ENCODE data around the gene LMOD2. TPM values are rescaled to one million over a fixed set of nuclear protein-coding genes. Genes with fewer than 3 reads are reported as not detected.

Gene LMOD2
- total and polyA plus RNA-seq, 10 of the 15 experiments (the other 5 are each of a cell fraction or from before 2014, with no cell fraction given) = not detected

DNA sequence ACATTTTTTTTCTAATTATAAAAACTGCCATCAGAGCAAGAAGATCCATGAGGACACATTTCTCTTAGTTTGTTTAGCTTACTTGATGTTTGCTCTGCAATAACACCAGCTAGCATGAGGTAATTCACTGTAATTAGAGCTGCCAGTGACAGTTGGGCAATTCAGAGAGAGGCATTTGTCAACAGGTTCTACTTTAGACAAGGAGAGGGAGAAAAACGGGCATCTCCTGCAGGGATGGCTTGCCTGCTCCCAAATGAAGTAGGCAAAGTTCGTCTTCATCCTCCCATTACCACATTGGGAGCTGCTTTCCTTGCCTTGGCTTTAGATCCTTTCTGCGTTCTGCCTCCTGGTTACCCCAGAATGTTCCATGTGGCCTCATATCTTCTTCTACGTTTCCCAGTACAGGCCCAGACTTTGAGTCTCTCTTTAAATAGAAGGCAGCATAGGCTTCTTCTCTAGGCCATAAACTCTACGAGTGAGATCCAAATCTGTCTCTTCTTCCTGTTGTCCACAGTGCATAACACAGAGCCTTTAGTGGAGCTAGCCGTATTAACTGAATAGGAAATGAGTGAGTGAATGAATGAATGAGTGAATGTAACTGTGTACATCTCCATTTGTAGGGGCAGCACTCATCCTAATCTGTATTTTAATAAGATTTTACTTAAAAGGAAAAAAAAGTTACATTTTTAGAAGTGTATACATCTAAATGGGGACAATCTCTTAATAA lies 32.8 kb upstream of the LMOD2 start (continued):
- TF ChIP-seq BCL11A (IDR thresholded peaks at IDR 0.05; ENCODE audit: low read depth, low read length) (no peak), ZNF274 (IDR thresholded peaks at IDR 0.05; ENCODE audit: insufficient read depth, insufficient read length) (no peak), ZNF217 (IDR thresholded peaks at IDR 0.05) (no peak), POLR2AphosphoS5 (IDR thresholded peaks at IDR 0.05; ENCODE audit: low read length) (no peak), DPF2 (IDR thresholded peaks at IDR 0.05) (no peak), KLF5 (IDR thresholded peaks at IDR 0.05; ENCODE audit: partially characterized antibody) (no peak), NFYA (IDR thresholded peaks at IDR 0.05; ENCODE audit: borderline replicate concordance, low read depth, low read length) (no peak), PML (IDR thresholded peaks at IDR 0.05; ENCODE audit: low read length) (no peak), CEBPB (IDR thresholded peaks at IDR 0.05; ENCODE audit: borderline replicate concordance in 1 of 2, low read depth in 2 of 2, low read length in 2 of 2) (no peak), MXI1 (IDR thresholded peaks at IDR 0.05; ENCODE audit: low read depth, low read length) (no peak), RB1 (IDR thresholded peaks at IDR 0.05; ENCODE audit: borderline replicate concordance) (no peak), ZNF592 (IDR thresholded peaks at IDR 0.05) (no peak)
- TF ChIP-seq, protein P1, sequence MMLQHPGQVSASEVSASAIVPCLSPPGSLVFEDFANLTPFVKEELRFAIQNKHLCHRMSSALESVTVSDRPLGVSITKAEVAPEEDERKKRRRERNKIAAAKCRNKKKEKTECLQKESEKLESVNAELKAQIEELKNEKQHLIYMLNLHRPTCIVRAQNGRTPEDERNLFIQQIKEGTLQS (IDR thresholded peaks at IDR 0.05; ENCODE audit: borderline replicate concordance, extremely low read depth, low read depth, low read length) = no peak
- TF ChIP-seq, protein P2, sequence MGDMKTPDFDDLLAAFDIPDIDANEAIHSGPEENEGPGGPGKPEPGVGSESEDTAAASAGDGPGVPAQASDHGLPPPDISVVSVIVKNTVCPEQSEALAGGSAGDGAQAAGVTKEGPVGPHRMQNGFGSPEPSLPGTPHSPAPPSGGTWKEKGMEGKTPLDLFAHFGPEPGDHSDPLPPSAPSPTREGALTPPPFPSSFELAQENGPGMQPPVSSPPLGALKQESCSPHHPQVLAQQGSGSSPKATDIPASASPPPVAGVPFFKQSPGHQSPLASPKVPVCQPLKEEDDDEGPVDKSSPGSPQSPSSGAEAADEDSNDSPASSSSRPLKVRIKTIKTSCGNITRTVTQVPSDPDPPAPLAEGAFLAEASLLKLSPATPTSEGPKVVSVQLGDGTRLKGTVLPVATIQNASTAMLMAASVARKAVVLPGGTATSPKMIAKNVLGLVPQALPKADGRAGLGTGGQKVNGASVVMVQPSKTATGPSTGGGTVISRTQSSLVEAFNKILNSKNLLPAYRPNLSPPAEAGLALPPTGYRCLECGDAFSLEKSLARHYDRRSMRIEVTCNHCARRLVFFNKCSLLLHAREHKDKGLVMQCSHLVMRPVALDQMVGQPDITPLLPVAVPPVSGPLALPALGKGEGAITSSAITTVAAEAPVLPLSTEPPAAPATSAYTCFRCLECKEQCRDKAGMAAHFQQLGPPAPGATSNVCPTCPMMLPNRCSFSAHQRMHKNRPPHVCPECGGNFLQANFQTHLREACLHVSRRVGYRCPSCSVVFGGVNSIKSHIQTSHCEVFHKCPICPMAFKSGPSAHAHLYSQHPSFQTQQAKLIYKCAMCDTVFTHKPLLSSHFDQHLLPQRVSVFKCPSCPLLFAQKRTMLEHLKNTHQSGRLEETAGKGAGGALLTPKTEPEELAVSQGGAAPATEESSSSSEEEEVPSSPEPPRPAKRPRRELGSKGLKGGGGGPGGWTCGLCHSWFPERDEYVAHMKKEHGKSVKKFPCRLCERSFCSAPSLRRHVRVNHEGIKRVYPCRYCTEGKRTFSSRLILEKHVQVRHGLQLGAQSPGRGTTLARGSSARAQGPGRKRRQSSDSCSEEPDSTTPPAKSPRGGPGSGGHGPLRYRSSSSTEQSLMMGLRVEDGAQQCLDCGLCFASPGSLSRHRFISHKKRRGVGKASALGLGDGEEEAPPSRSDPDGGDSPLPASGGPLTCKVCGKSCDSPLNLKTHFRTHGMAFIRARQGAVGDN (IDR thresholded peaks at IDR 0.05) = no peak

All from GM12878 (cell line).